Measurements from ENCODE around the gene CASQ2.

The CASQ2 gene

GRCh38 chr1:115768549-115768948 lies at the start of gene CASQ2:
Gene CASQ2 (minus strand): TSS chr1:115768714. CDS start chr1:115768541, 173 bp downstream.
- Histone ChIP-seq H3K4me1 (ENCODE audit: insufficient read depth, low read length) (peaks cover 11% of the 10 kb centered on the region; the same call in 1 of the 2 replicates), H3K4me3 (ENCODE audit: low read length) (no peak within 1 kb of the TSS), H3K27ac (ENCODE audit: low read length) (no peak within 1 kb of the TSS), H3K36me3 (ENCODE audit: insufficient read depth, low read depth, low read length) (no peaks in the 10 kb centered on the region), H3K9me3 (ENCODE audit: insufficient read depth, low read depth, low read length) (no peaks in the 10 kb centered on the region), H3K27me3 (ENCODE audit: insufficient read depth, low read length) (no peaks in the 10 kb centered on the region), H3K9ac (ENCODE audit: low read depth, low read length) (no peak within 1 kb of the TSS)

GRCh38 chr1:115815694-115816093 lies 47.2 kb upstream of the CASQ2 start:
- H3K9ac ChIP-seq (ENCODE audit: low read depth, low read length), result no peak overlapping the region
- H3K4me3 ChIP-seq (ENCODE audit: low read length), result no peak overlapping the region
- H3K4me1 ChIP-seq (ENCODE audit: insufficient read depth, low read length), result no peaks in the 10 kb centered on the region
- H3K9me3 ChIP-seq (ENCODE audit: insufficient read depth, low read depth, low read length), result no peaks in the 10 kb centered on the region
- H3K27ac ChIP-seq (ENCODE audit: low read length), result no peak overlapping the region
- H3K27me3 ChIP-seq (ENCODE audit: insufficient read depth, low read length), result no peaks in the 10 kb centered on the region
- H3K36me3 ChIP-seq (ENCODE audit: insufficient read depth, low read depth, low read length), result no peaks in the 10 kb centered on the region

GRCh38 chr1:115814685-115815398 lies 46.3 kb upstream of the CASQ2 start:
- no peak overlapping the region for H3K27ac ChIP-seq (ENCODE audit: low read length)
- H3K27me3 ChIP-seq (ENCODE audit: insufficient read depth, low read length), result no peaks in the 10 kb centered on the region
- H3K4me3 ChIP-seq (ENCODE audit: low read length), result no peak overlapping the region
- H3K9me3 ChIP-seq (ENCODE audit: insufficient read depth, low read depth, low read length), result no peaks in the 10 kb centered on the region
- no peaks in the 10 kb centered on the region for H3K36me3 ChIP-seq (ENCODE audit: insufficient read depth, low read depth, low read length)
- no peak overlapping the region for H3K9ac ChIP-seq (ENCODE audit: low read depth, low read length)
- H3K4me1 ChIP-seq (ENCODE audit: insufficient read depth, low read length), result no peaks in the 10 kb centered on the region

- Histone ChIP-seq H3K4me3 (ENCODE audit: low read length) (no peak overlapping the region), H3K36me3 (ENCODE audit: insufficient read depth, low read depth, low read length) (no peaks in the 10 kb centered on the region), H3K9ac (ENCODE audit: low read depth, low read length) (no peak overlapping the region), H3K27me3 (ENCODE audit: insufficient read depth, low read length) (no peaks in the 10 kb centered on the region), H3K27ac (ENCODE audit: low read length) (no peak overlapping the region), H3K9me3 (ENCODE audit: insufficient read depth, low read depth, low read length) (no peaks in the 10 kb centered on the region), H3K4me1 (ENCODE audit: insufficient read depth, low read length) (no peaks in the 10 kb centered on the region)
Measured at GRCh38 chr1:115813727-115814126, 45.2 kb upstream of the CASQ2 start.

DNA sequence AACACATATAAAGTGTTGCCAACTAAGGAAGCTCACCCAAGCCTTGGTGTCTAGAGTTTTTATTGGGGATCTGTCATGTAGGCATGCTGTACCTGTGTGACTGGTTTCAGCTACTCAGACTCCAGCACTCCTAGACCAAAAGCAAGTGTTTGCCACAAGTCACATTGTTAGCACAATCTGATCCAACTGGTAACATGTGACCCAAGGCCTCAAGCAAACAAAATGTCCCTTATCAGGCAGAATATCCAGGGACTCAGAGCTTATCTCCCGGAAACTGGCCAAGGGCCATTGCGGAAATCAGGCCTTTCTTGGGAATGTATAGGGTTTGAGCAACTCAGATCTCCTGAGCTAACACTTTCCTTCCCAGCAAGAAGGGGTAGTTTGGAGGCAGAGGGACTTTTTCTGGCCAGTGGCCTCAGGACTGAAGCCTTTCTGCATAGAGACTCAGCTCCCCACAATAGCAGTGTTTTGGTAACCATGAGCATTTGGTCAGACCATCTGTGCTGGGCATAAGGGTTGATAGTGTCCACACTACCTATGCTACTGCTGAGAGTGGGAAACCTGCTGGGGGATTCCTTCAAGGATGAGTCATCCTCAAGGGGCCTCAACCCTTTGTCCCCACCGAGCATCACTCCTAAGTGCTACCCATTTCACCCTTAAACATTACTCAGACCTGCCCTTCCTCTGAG lies 42.8 kb upstream of the CASQ2 start:
- H3K27me3 ChIP-seq (ENCODE audit: insufficient read depth, low read length), result no peaks in the 10 kb centered on the region

GRCh38 chr1:115810609-115811008 lies 42.1 kb upstream of the CASQ2 start:
- Histone ChIP-seq H3K4me1 (ENCODE audit: insufficient read depth, low read length) (no peaks in the 10 kb centered on the region), H3K9ac (ENCODE audit: low read depth, low read length) (no peak overlapping the region), H3K36me3 (ENCODE audit: insufficient read depth, low read depth, low read length) (no peaks in the 10 kb centered on the region), H3K27me3 (ENCODE audit: insufficient read depth, low read length) (no peaks in the 10 kb centered on the region), H3K9me3 (ENCODE audit: insufficient read depth, low read depth, low read length) (peaks cover 4% of the 10 kb centered on the region; the same call in 1 of the 2 replicates), H3K4me3 (ENCODE audit: low read length) (no peak overlapping the region), H3K27ac (ENCODE audit: low read length) (no peak overlapping the region)

More for the DNA sequence above, 42.8 kb upstream of the CASQ2 start:
- no peaks in the 10 kb centered on the region for H3K4me1 ChIP-seq (ENCODE audit: insufficient read depth, low read length)
- no peak overlapping the region for H3K27ac ChIP-seq (ENCODE audit: low read length)
- peaks cover 4% of the 10 kb centered on the region; the same call in 1 of the 2 replicates for H3K9me3 ChIP-seq (ENCODE audit: insufficient read depth, low read depth, low read length)
- no peak overlapping the region for H3K4me3 ChIP-seq (ENCODE audit: low read length)
- H3K36me3 ChIP-seq (ENCODE audit: insufficient read depth, low read depth, low read length), result no peaks in the 10 kb centered on the region
- no peak overlapping the region for H3K9ac ChIP-seq (ENCODE audit: low read depth, low read length)

GRCh38 chr1:115809847-115810246 lies 41.3 kb upstream of the CASQ2 start:
- Histone ChIP-seq H3K4me3 (ENCODE audit: low read length) (no peak overlapping the region), H3K4me1 (ENCODE audit: insufficient read depth, low read length) (no peaks in the 10 kb centered on the region), H3K27me3 (ENCODE audit: insufficient read depth, low read length) (no peaks in the 10 kb centered on the region), H3K9ac (ENCODE audit: low read depth, low read length) (no peak overlapping the region), H3K36me3 (ENCODE audit: insufficient read depth, low read depth, low read length) (no peaks in the 10 kb centered on the region), H3K9me3 (ENCODE audit: insufficient read depth, low read depth, low read length) (peaks cover 4% of the 10 kb centered on the region; the same call in 1 of the 2 replicates), H3K27ac (ENCODE audit: low read length) (no peak overlapping the region)

DNA sequence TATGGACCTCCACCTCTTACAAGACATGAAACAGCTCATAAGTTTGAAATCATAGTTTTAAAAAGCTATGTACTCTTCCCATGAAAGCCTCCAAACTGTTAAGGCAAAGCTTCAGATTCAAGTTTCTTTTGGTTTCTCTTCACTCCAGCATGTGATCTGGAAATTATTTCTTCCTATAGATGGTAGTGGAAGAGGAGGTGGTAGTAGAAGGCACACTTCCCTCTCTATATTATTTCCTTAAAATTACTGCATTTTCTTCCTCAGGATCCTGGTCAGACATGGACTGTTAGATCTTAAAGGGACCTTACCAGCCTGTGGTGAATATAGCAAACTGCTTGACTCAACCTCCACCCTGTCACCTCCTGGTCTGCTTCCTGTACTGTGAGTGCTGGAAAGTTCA lies 40.6 kb upstream of the CASQ2 start:
- Histone ChIP-seq H3K27me3 (ENCODE audit: insufficient read depth, low read length) (no peaks in the 10 kb centered on the region), H3K9ac (ENCODE audit: low read depth, low read length) (no peak overlapping the region), H3K4me3 (ENCODE audit: low read length) (no peak overlapping the region), H3K36me3 (ENCODE audit: insufficient read depth, low read depth, low read length) (no peaks in the 10 kb centered on the region), H3K9me3 (ENCODE audit: insufficient read depth, low read depth, low read length) (peaks cover 4% of the 10 kb centered on the region; the same call in 1 of the 2 replicates), H3K4me1 (ENCODE audit: insufficient read depth, low read length) (no peaks in the 10 kb centered on the region), H3K27ac (ENCODE audit: low read length) (no peak overlapping the region)

GRCh38 chr1:115807723-115808122 lies 39.2 kb upstream of the CASQ2 start:
- H3K36me3 ChIP-seq (ENCODE audit: insufficient read depth, low read depth, low read length), result no peaks in the 10 kb centered on the region
- H3K27ac ChIP-seq (ENCODE audit: low read length), result no peak overlapping the region
- H3K27me3 ChIP-seq (ENCODE audit: insufficient read depth, low read length), result no peaks in the 10 kb centered on the region
- H3K4me3 ChIP-seq (ENCODE audit: low read length), result no peak overlapping the region
- H3K9ac ChIP-seq (ENCODE audit: low read depth, low read length), result no peak overlapping the region
- peaks cover 4% of the 10 kb centered on the region; the same call in 1 of the 2 replicates for H3K9me3 ChIP-seq (ENCODE audit: insufficient read depth, low read depth, low read length)
- H3K4me1 ChIP-seq (ENCODE audit: insufficient read depth, low read length), result no peaks in the 10 kb centered on the region

DNA sequence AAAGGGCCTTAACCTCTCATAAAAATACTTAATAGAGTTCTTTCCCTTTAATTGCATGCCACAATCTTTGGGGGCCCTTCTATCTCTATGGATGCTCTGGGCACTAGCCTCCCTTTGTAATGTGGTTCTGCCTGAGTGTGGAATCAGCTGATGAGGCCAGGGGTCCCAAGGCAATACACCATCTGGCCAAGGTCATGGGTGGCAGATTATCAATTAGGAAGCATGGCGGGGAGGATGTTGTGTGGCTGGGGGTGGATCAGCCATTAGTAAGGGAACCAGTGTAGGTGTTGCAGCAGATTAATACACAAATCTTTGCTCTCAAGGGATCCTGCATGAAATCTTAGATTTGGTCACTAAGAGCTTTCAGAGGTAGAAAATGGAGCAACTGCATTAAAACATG lies 37.1 kb upstream of the CASQ2 start:
- no peak overlapping the region for H3K9ac ChIP-seq (ENCODE audit: low read depth, low read length)
- H3K27ac ChIP-seq (ENCODE audit: low read length), result no peak overlapping the region
- peaks cover 4% of the 10 kb centered on the region; the same call in 1 of the 2 replicates for H3K9me3 ChIP-seq (ENCODE audit: insufficient read depth, low read depth, low read length)
- H3K36me3 ChIP-seq (ENCODE audit: insufficient read depth, low read depth, low read length), result no peaks in the 10 kb centered on the region
- no peaks in the 10 kb centered on the region for H3K27me3 ChIP-seq (ENCODE audit: insufficient read depth, low read length)
- no peak overlapping the region for H3K4me3 ChIP-seq (ENCODE audit: low read length)
- no peaks in the 10 kb centered on the region for H3K4me1 ChIP-seq (ENCODE audit: insufficient read depth, low read length)

GRCh38 chr1:115802416-115802815 lies 33.9 kb upstream of the CASQ2 start:
- no peak overlapping the region for H3K27ac ChIP-seq (ENCODE audit: low read length)
- no peaks in the 10 kb centered on the region for H3K36me3 ChIP-seq (ENCODE audit: insufficient read depth, low read depth, low read length)
- peaks cover 3% of the 10 kb centered on the region; the same call in 1 of the 2 replicates for H3K4me1 ChIP-seq (ENCODE audit: insufficient read depth, low read length)

DNA sequence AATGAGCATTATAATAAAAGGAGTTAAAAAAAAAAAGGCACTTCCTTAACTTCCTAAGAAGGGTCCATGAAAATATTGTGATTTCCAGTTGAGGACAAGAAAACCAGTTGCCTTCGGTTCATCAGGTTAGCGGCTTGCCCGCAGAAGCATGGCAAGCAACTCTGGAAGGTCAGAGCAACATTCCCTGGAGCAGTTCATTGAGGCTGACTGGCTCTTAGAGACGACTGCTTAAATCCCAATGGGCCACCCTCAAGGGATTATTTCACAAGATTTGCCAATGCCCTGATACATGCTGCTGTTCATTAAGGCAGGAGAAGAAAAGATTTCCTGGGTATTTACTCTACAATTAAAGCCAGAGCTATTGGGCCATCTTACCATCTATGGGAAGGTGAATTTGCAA lies 29.0 kb upstream of the CASQ2 start:
- H3K27ac ChIP-seq (ENCODE audit: low read length), result no peak overlapping the region
- peaks cover 27% of the 10 kb centered on the region; the same call in 1 of the 2 replicates for H3K4me1 ChIP-seq (ENCODE audit: insufficient read depth, low read length)
- no peak overlapping the region for H3K9ac ChIP-seq (ENCODE audit: low read depth, low read length)
- no peaks in the 10 kb centered on the region for H3K36me3 ChIP-seq (ENCODE audit: insufficient read depth, low read depth, low read length)
- H3K27me3 ChIP-seq (ENCODE audit: insufficient read depth, low read length), result no peaks in the 10 kb centered on the region
- H3K9me3 ChIP-seq (ENCODE audit: insufficient read depth, low read depth, low read length), result no peaks in the 10 kb centered on the region
- no peak overlapping the region for H3K4me3 ChIP-seq (ENCODE audit: low read length)

More at GRCh38 chr1:115802416-115802815, 33.9 kb upstream of the CASQ2 start:
- no peaks in the 10 kb centered on the region for H3K27me3 ChIP-seq (ENCODE audit: insufficient read depth, low read length)
- H3K9ac ChIP-seq (ENCODE audit: low read depth, low read length), result no peak overlapping the region
- H3K9me3 ChIP-seq (ENCODE audit: insufficient read depth, low read depth, low read length), result peaks cover 4% of the 10 kb centered on the region; the same call in 1 of the 2 replicates
- no peak overlapping the region for H3K4me3 ChIP-seq (ENCODE audit: low read length)
